ENCODE results near the gene YIPF6. TPM values are rescaled to one million over a fixed set of nuclear protein-coding genes. Genes with fewer than 3 reads are reported as not detected.

The YIPF6 gene
- total RNA-seq, 2 donors from 2014 or later, result 20.1 to 23.4 TPM

DNA sequence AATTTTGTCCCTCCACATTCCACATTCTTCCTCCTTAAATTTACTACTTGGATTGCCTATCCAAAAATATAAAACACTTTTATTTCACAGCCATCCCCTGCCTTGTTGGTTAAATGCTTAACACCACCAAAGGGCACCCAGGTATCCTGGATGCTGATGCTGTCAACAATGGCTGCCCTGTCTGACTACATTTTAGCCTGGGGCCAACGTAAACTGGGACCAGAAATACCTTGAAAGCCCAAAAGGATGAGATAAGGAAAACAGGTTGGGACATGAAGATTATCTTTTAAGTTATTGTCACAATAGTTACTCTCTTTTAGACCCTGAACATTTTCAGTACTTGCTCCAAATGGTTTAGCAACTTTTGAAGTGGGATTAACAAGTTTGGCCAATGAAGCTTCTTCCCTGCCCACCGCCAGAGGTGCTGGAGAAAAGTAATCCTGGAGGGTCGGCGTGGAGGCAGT, 775 bp upstream of the YIPF6 start:
- no peak for DNase-seq (ENCODE audit: low spot score)
- no peaks in the 10 kb centered on the region for H3K36me3 ChIP-seq
- no peaks in the 10 kb centered on the region for H3K27me3 ChIP-seq
- peak overlapping the region; percentile 91 to 92 for H3K27ac ChIP-seq
- no peaks in the 10 kb centered on the region for H3K9me3 ChIP-seq
- peak overlapping the region; percentile 59 to 60 for H3K4me3 ChIP-seq
- H3K4me1 ChIP-seq, result peaks cover 0 to 7% of the 10 kb centered on the region in 2 donors
- TF ChIP-seq, protein P1, sequence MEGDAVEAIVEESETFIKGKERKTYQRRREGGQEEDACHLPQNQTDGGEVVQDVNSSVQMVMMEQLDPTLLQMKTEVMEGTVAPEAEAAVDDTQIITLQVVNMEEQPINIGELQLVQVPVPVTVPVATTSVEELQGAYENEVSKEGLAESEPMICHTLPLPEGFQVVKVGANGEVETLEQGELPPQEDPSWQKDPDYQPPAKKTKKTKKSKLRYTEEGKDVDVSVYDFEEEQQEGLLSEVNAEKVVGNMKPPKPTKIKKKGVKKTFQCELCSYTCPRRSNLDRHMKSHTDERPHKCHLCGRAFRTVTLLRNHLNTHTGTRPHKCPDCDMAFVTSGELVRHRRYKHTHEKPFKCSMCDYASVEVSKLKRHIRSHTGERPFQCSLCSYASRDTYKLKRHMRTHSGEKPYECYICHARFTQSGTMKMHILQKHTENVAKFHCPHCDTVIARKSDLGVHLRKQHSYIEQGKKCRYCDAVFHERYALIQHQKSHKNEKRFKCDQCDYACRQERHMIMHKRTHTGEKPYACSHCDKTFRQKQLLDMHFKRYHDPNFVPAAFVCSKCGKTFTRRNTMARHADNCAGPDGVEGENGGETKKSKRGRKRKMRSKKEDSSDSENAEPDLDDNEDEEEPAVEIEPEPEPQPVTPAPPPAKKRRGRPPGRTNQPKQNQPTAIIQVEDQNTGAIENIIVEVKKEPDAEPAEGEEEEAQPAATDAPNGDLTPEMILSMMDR (IDR thresholded peaks at IDR 0.05), result no peak

DNA sequence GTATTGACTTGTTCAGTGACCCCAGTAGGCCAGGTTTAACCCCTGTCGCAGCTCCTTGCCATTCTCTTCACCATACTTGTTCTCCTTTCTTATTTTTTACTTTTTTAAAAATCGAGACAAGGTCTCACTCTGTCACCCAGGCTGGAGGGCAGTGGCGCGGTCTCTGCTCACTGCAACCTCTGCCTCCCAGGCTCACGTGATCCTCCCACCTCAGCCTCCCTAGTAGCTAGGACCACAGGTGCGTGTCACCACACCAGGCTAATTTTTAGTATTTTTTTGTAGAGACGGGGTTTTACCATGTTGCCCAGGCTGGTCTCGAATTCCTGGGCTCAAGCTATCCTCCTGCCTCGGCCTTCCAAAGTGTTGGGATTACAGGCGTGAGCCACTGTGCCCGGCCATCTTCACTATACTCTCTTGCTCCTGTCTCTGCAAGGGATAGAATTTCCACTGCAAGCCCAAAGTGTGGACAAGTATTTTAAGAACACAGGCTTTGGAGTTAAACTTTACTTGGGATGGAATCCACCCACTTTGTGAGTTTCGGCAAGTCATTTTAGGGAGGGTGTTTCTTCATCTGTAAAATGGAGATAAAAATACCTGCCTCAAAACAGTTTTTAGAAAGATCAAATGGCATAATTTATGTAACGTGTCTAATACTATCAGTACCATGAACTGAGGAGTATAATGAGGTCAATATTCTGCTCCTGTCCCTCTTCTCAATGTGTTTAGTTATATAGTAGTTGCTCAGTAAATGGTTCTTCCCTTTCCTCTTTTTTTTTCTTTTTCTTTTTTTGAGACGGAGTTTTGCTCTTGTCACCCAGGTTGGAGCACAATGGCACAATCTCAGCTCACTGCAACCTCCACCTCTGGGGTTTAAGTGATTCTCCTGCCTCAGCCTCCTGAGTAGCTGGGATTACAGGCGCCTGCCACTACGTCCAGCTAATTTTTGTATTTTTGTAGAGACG, 973 bp downstream of the YIPF6 start:
- no peaks in the 10 kb centered on the region for H3K27me3 ChIP-seq

DNA sequence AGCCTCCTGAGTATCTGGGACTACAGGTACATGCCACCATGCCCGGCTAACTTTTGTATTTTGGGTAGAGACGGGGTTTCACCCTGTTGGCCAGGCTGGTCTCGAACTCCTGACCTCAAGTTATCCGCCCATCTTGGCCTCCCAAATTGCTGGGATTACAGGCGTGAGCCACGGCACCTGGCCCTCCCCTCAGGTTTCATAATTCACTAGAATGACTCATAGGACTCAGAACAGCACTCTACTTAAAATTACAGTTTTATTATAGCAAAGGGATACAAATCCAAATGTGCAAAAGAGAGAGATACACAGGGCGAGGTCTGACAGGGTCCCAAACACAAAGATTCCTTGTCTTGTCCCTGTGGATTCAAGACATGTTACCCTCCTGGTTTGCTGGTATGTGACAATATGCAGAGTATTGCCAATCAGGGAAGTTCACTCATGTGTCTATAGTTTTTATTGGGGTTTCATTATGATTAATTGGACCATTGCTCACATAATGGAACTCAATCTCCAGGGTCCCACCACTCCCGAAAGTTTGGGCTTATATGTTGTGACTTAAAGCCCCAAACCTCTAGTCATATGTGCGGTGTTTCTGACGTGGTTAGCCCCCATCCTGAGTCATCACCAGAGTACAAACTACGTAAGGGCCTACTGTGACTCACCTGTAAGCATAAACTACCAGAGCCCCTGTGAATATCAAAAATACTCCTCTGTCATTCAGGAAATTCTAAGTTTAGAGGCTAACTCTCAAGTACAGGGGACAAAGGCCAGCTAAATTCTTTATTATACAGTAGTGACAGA, 5.2 kb downstream of the YIPF6 start:
- no peaks in the 10 kb centered on the region for H3K36me3 ChIP-seq
- H3K4me3 ChIP-seq, result no peak overlapping the region
- no peaks in the 10 kb centered on the region for H3K9me3 ChIP-seq
- H3K4me1 ChIP-seq, result peaks cover 0 to 16% of the 10 kb centered on the region in 2 donors
- DNase-seq (ENCODE audit: low spot score), result no peak
- H3K27ac ChIP-seq, result no peak overlapping the region
- H3K27me3 ChIP-seq, result no peaks in the 10 kb centered on the region
- TF ChIP-seq, protein P1 (IDR thresholded peaks at IDR 0.05), result no peak

More for the DNA sequence above, 973 bp downstream of the YIPF6 start:
- DNase-seq (ENCODE audit: low spot score), result no peak
- Histone ChIP-seq H3K9me3 (no peaks in the 10 kb centered on the region), H3K4me1 (peaks cover 0 to 7% of the 10 kb centered on the region in 2 donors), H3K4me3 (peak overlapping the region; percentile 59 to 60), H3K36me3 (no peaks in the 10 kb centered on the region), H3K27ac (peak overlapping the region; percentile 91 to 92)
- TF ChIP-seq, protein P1 (IDR thresholded peaks at IDR 0.05), result no peak

DNA sequence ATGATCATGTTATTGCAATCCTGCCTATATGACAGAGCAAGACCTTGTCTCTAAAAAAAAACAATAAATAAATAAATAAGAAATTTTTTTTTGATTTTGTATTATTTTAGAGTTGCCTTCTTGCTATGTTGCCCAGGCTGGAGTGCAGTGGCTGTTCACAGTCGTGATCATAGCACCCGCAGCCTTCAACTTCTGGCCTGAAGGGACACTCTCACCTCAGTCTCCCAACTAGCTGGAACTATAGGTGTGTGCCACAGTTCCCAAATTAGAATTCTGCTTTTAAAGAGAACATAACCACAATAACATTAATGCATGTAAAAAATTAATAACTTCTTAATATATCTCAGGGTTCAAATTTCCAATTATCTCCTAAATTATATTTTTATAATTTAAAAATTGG, 7.8 kb downstream of the YIPF6 start:
- no peaks in the 10 kb centered on the region for H3K36me3 ChIP-seq
- H3K9me3 ChIP-seq, result no peaks in the 10 kb centered on the region
- TF ChIP-seq, protein P1 (IDR thresholded peaks at IDR 0.05), result no peak
- H3K27ac ChIP-seq, result no peak overlapping the region
- no peak overlapping the region for H3K4me3 ChIP-seq
- no peak for DNase-seq (ENCODE audit: low spot score)
- H3K27me3 ChIP-seq, result no peaks in the 10 kb centered on the region
- peaks cover 0 to 9% of the 10 kb centered on the region in 2 donors for H3K4me1 ChIP-seq

DNA sequence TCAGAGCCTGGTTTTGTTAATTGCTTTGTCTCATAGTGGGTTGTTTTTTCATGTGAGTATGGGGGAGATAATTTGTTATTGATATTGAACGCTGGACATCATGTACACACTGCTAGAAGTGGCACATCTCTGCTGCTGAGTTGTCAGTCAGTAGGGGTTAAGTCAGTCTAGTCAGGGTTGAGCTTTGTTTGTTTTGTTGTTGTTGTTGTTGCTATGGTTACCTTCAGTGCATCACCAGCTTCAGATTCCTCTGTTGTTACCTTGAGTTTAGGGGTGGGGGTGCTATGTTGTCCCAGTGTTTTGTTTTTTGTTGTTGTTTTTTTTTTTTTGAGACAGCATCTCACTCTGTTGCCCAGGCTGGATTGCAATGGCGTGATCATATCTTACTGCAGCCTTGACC, 9.9 kb downstream of the YIPF6 start:
- Histone ChIP-seq H3K4me3 (no peak overlapping the region), H3K9me3 (no peaks in the 10 kb centered on the region), H3K4me1 (peaks cover 0 to 9% of the 10 kb centered on the region in 2 donors), H3K36me3 (peaks cover 8% of the 10 kb centered on the region), H3K27ac (no peak overlapping the region), H3K27me3 (no peaks in the 10 kb centered on the region)
- TF ChIP-seq, protein P1 (IDR thresholded peaks at IDR 0.05), result no peak
- DNase-seq (ENCODE audit: low spot score), result no peak
